DOHH2 (cell line): Measurements from ENCODE around the gene SLC6A6.
A peak's percentile ranks its signal among the peaks of the same experiment; 100 is the strongest.

ENCODE experiments used
- H3F3A ChIP-seq: fragments of 200-600 bp; sonication (generic), shearing (Covaris generic); 2 replicates; pipeline ENCODE4 v1.6.0; 2016; ENCODE audit warnings: antibody characterized with exemption, mild to moderate bottlenecking; ENCODE audit not compliant: control insufficient read depth, insufficient read depth
- H3K27ac ChIP-seq: fragments of 200-600 bp; sonication (generic); 2 replicates; pipeline ENCODE4 v1.5.1; 2014; ENCODE audit warnings: low read depth, mild to moderate bottlenecking, low read length, moderate library complexity
- H3K27me3 ChIP-seq: fragments of 200-600 bp; sonication (generic); 2 replicates; pipeline ENCODE4 v1.6.1; 2014; ENCODE audit warnings: mild to moderate bottlenecking, low read length, mixed read lengths; ENCODE audit not compliant: control insufficient read depth
- H3K36me3 ChIP-seq: fragments of 200-600 bp; sonication (generic); 2 replicates; pipeline ENCODE4 v1.6.1; 2014; ENCODE audit warnings: mild to moderate bottlenecking, low read length, moderate library complexity, mixed read lengths; ENCODE audit not compliant: control insufficient read depth
- H3K4me1 ChIP-seq: fragments of 200-600 bp; sonication (generic); 2 replicates; pipeline ENCODE4 v1.6.1; 2014; ENCODE audit warnings: mild to moderate bottlenecking, low read length, mixed read lengths; ENCODE audit not compliant: control insufficient read depth
- H3K4me2 ChIP-seq: fragments of 200-600 bp; sonication (generic); 2 replicates; pipeline ENCODE4 v1.6.0; 2014; ENCODE audit warnings: mild to moderate bottlenecking, low read length, moderate library complexity
- H3K4me3 ChIP-seq: fragments of 200-600 bp; sonication (generic); 2 replicates; pipeline ENCODE4 v1.5.1; 2014; ENCODE audit warnings: mild to moderate bottlenecking, low read length, mixed read lengths
- H3K79me2 ChIP-seq: fragments of 200-600 bp; sonication (generic); 2 replicates; pipeline ENCODE4 v1.6.1; 2014; ENCODE audit warnings: mild to moderate bottlenecking, low read length, mixed read lengths; ENCODE audit not compliant: control insufficient read depth
- H3K9me2 ChIP-seq: fragments of 200-600 bp; sonication (generic); replicated peaks from 2 replicates; pipeline ENCODE4 v1.6.1; 2014; ENCODE audit warnings: mild to moderate bottlenecking, low read length, mixed read lengths; ENCODE audit not compliant: control insufficient read depth
- H3K9me3 ChIP-seq: fragments of 200-600 bp; sonication (generic); 2 replicates; pipeline ENCODE4 v1.6.1; 2014; ENCODE audit warnings: antibody characterized with exemption, low read length, mixed read lengths; ENCODE audit not compliant: control insufficient read depth, insufficient read depth
- H4K20me1 ChIP-seq: fragments of 200-600 bp; sonication (generic); 2 replicates; pipeline ENCODE4 v1.6.0; 2014; ENCODE audit warnings: low read depth, mild to moderate bottlenecking, antibody characterized with exemption, low read length, moderate library complexity; ENCODE audit not compliant: control insufficient read depth, insufficient read depth
- CTCF ChIP-seq: fragments of 200-600 bp; sonication (generic); IDR thresholded peaks from one replicate; pipeline ENCODE4 v1.5.1; 2014; ENCODE audit warnings: antibody characterized with exemption, mild to moderate bottlenecking, low read depth, low read length; ENCODE audit not compliant: poor library complexity, severe bottlenecking
- EZH2phosphoT487 ChIP-seq: fragments of 200-600 bp; sonication (generic); IDR thresholded peaks from 2 replicates; pipeline ENCODE4 v1.6.1; 2017; ENCODE audit warnings: borderline replicate concordance, mild to moderate bottlenecking, antibody characterized with exemption, low read length, moderate library complexity, mixed read lengths

The SLC6A6 gene

GRCh38 chr3:14402304-14402811 lies at the start of gene SLC6A6:
TSS of gene SLC6A6 (plus strand) at chr3:14402606. CDS start at chr3:14443635, 41,029 bp downstream.
- Histone ChIP-seq H3K79me2 (peaks cover 48% of the 10 kb centered on the region), H3K9me3 (no peaks in the 10 kb centered on the region), H4K20me1 (peaks cover 18% of the 10 kb centered on the region), H3K27ac (peak within 1 kb of the TSS; percentile 87), H3K36me3 (peaks cover 42% of the 10 kb centered on the region), H3K27me3 (no peaks in the 10 kb centered on the region), H3F3A (peaks cover 15% of the 10 kb centered on the region), H3K9me2 (no peaks in the 10 kb centered on the region), H3K4me3 (peak within 1 kb of the TSS; percentile 98), H3K4me1 (peaks cover 59% of the 10 kb centered on the region), H3K4me2 (peak within 1 kb of the TSS; percentile 82)
- peak; percentile 62 for TF ChIP-seq CTCF
- TF ChIP-seq EZH2phosphoT487 = no peak

GRCh38 chr3:14353502-14353901 lies 48.9 kb upstream of the SLC6A6 start:
- H4K20me1 ChIP-seq = no peaks in the 10 kb centered on the region
- no peak overlapping the region for H3K27ac ChIP-seq
- H3K27me3 ChIP-seq = peaks cover 8% of the 10 kb centered on the region; the same call in 1 of the 2 replicates
- H3K79me2 ChIP-seq = no peaks in the 10 kb centered on the region
- peaks cover 9% of the 10 kb centered on the region for H3K4me1 ChIP-seq
- no peak for TF ChIP-seq EZH2phosphoT487
- TF ChIP-seq CTCF = no peak
- no peaks in the 10 kb centered on the region for H3K9me3 ChIP-seq
- H3K4me3 ChIP-seq = no peak overlapping the region
- no peaks in the 10 kb centered on the region for H3F3A ChIP-seq
- H3K9me2 ChIP-seq = no peaks in the 10 kb centered on the region
- no peak overlapping the region for H3K4me2 ChIP-seq
- no peaks in the 10 kb centered on the region for H3K36me3 ChIP-seq

GRCh38 chr3:14357463-14357862 lies 44.9 kb upstream of the SLC6A6 start:
- no peak overlapping the region for H3K4me2 ChIP-seq
- no peak overlapping the region for H3K27ac ChIP-seq
- no peaks in the 10 kb centered on the region for H3F3A ChIP-seq
- TF ChIP-seq EZH2phosphoT487 (no peak), CTCF (no peak)
- no peaks in the 10 kb centered on the region for H4K20me1 ChIP-seq
- no peak overlapping the region for H3K4me3 ChIP-seq
- no peaks in the 10 kb centered on the region for H3K27me3 ChIP-seq
- H3K36me3 ChIP-seq = no peaks in the 10 kb centered on the region
- no peaks in the 10 kb centered on the region for H3K79me2 ChIP-seq
- H3K9me2 ChIP-seq = no peaks in the 10 kb centered on the region
- H3K4me1 ChIP-seq = peaks cover under 1% of the 10 kb centered on the region
- H3K9me3 ChIP-seq = no peaks in the 10 kb centered on the region
